Adrenal gland (tissue), 5 donors: ENCODE measurements around the gene ATP9B.

Source experiments
- CTCF ChIP-seq, 6 experiments: fragments of 450-650 bp in 4 of 6; fragments of 200-600 bp in 2 of 6; sonication (generic) in 1 of 6; IDR thresholded peaks; 1 replicate in 5 of 6; 2 replicates in 1 of 6; pipeline versions ENCODE4 v1.5.1 to v1.8.0; 2016 to 2021; ENCODE audit warnings: antibody characterized with exemption in 6 of 6, mild to moderate bottlenecking in 2 of 6, moderate library complexity in 1 of 6
- POLR2A ChIP-seq, 2 donors: fragments of 450-650 bp; IDR thresholded peaks; one replicate each; pipeline ENCODE4 v1.6.1; 2017; ENCODE audit warnings: antibody characterized with exemption in 2 of 2, mild to moderate bottlenecking in 2 of 2, moderate library complexity in 1 of 2
- donor health status: DM: no; HTN: no; CAD: no.

- TF ChIP-seq CTCF (IDR thresholded peaks at IDR 0.05): no peak
- no peak for TF ChIP-seq POLR2A (IDR thresholded peaks at IDR 0.05)
Observed at GRCh38 chr18:79166702-79167101, 97.5 kb downstream of the ATP9B start.
